HG02678 (cell line): ENCODE data around the gene GFM2.
"Not testable (repeated sequence)": the region's sequence is repeated elsewhere in the genome, so short reads cannot be mapped to it uniquely, and the experiment has no call there.

Source experiments
- ATAC-seq: cut with Tn5 transposase; IDR thresholded peaks from one replicate; pipeline ENCODE4 v1.9.1; 2021; ENCODE audit warnings: mild to moderate bottlenecking, moderate library complexity; ENCODE audit not compliant: unreplicated experiment

The GFM2 gene

GRCh38 chr5:74717596-74717995 is 49.3 kb downstream of the GFM2 start:
- no peak for ATAC-seq

- ATAC-seq = no peak
These were observed 73.7 kb downstream of the GFM2 start for GRCh38 chr5:74693191-74693590.

GRCh38 chr5:74686962-74687751 is 79.8 kb downstream of the GFM2 start:
- ATAC-seq = no peak

DNA sequence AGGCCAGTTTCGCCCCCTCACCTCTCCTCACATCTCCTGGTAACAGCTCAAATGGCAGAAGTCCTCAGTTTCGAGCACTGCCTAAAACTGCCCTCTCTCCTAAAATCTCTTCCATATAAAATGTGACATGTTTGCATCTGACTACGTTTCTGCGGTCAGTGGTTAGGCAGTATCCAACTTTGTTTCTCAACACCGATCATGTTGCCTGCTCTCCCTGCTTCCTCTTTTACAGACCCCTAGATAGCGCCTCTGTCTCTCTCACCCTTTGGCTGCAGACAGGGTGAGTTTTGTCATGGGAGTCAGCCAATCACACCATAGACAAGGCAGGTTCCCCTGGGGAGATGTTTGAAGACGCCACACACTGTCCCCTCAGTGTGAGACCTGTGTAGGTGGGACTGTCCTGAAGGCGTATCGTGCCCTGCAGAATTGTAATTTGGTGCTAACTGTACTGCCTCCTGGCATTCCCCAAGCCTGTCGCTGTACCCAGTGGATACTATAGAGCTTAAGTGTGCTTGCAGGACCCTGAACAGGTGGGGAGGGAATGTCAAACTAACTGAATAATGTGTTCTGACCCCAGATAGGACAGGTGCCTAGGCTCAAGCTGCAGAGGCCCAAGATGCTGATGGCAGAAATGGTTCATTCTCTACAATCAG is 80.8 kb downstream of the GFM2 start:
- ATAC-seq = peak; percentile 44

DNA sequence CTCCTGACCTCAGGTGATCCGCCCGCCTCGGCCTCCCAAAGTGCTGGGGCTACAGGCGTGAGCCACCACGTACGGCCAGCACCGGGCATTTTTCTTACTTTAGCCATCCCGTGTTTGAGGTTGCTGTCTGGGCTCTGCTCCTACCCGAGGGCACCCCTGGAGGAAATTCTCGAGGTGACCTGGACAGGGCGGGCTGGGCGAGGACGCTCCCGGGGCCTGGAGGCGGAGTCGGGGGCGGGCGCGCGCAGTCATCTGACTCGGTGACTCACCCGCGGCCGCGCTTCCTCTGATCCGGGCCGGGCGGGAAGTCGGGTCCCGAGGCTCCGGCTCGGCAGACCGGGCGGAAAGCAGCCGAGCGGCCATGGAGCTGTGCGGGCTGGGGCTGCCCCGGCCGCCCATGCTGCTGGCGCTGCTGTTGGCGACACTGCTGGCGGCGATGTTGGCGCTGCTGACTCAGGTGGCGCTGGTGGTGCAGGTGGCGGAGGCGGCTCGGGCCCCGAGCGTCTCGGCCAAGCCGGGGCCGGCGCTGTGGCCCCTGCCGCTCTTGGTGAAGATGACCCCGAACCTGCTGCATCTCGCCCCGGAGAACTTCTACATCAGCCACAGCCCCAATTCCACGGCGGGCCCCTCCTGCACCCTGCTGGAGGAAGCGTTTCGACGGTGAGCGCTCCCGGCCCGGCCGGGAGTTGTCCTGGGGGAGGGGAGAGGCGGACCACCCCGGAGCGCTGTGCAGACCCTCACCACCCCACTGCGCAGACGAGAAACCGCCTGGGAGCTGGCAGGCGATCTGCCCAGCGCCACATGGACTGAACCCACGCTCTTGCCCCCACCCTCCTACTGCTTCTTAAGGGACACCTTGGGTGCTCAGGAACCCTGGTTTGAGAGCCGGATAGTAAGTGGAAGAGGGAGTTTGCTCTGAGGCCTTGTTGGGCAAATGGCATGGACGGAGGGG is 81.7 kb downstream of the GFM2 start, which contains the start of gene HEXB:
HEXB (plus strand) TSS at position 334 of the 952 bp plus-strand sequence; CDS start at position 362, 28 bp downstream.
- peak; percentile 85 for ATAC-seq

- ATAC-seq = no peak
These were observed 87.0 kb downstream of the GFM2 start for GRCh38 chr5:74679966-74680365.

DNA sequence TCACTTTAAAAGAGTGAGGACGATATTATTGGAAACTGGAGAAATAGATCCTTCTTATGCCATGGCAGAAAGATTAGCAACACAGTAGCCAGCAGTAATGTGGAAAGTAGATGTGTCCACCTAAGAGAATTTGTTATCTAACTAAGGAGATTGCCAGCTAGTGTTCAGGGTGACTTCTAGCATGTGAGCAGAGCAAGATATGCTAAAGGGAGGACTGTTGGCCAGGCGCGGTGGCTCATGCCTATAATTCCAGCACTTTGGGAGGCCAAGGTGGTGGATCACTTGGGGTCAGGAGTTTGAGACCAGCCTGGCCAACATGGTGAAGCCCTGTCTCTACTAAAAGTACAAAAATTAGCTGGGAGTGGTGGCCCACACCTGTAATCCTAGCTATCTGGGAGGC is 87.6 kb downstream of the GFM2 start:
- ATAC-seq = not testable (repeated sequence)

- ATAC-seq = not testable (repeated sequence)
These were observed 88.8 kb downstream of the GFM2 start for GRCh38 chr5:74678123-74678522.

- not testable (repeated sequence) for ATAC-seq
These were observed 90.5 kb downstream of the GFM2 start for GRCh38 chr5:74676466-74676865.

DNA sequence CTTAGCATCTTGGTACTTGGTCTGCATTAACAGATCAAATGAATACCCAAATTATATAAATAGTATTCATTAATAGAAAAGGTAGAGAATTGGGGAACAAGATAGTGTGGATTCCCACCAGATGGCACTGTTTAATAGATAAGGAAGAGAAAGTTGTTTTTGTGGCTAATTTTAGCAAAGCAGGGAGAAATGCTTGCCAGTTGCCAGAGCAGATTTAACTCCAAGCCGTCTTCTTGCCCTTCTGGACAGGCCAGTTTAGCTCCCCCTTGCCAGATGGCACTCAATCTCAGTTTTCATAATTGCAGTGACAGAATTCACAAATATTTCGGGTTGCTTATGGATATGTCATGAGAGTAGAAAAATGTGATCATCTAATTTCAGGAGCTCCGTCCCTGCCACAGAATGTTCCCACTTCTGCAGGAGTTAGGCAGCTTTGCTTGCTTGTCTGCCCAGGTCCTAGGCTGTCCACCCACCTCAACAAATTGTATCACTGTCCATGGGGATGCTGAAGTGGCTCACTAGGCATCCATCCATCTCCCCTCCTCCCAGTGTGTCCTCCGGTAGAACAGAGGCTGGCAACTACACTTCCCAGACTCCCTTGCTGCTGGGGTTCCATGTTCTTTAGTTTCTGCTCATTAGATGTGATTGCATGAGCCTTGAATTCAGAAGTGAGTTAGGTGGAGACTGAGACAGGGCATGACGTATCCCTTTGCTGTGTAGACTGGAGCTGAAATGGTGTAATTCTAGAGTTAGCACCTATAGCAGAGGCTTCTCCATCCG is 93.7 kb downstream of the GFM2 start:
- ATAC-seq = no peak

DNA sequence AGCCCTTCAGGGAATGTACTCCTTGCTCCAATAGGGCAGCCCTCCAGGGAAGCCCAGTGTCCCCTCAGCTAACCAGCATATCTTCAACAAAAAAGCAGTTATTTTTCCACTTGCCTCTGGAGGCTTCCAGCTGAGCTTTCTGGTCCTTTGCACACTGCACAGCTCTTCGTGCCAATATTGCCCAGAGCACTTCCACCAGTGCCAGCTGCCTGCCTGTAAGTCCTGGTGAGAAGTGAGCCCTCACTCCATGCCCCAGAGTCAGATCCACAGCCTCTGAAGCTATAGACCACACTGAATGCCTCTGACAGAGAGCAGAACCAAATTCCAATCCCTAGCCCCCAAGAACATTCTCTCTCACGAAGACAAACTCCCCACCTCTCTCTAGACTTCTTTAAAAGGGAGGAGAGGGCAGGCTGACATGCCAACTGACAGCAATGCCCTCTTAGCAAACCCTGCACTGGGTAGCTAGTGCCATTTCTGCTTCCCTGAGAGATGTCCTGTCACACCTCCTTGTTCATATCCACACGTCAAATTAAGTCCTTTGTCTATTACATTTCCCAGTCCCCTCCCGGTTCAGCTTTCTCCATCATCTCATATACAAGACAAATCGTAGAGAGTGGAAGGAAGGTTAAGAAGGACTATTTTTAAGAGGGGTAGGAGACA is 94.6 kb downstream of the GFM2 start:
- no peak for ATAC-seq
